OCI-LY7 (cell line): ENCODE measurements around the gene CKMT2. TPM values are rescaled to one million over a fixed set of nuclear protein-coding genes. Genes with fewer than 3 reads are reported as not detected.

Experiments used
- BruUV-seq: library from RNA; stranded (reverse); fragments of 400-500 nt; replicated peaks from 2 replicates; lab custom pipeline; 2021; lab: Mats Ljungman, UMichigan
- CTCF ChIA-PET: fragments of 300-600 bp; sonication (Branson Sonifier 250); formaldehyde crosslinking; loops from one replicate; lab custom pipeline; 2022; ENCODE audit warnings: antibody characterized with exemption; ENCODE audit not compliant: unreplicated experiment; lab: Charles Lee
- POLR2A ChIA-PET: fragments of 300-600 bp; sonication (Branson Sonifier 250); formaldehyde crosslinking; loops from one replicate; lab custom pipeline; 2022; ENCODE audit warnings: antibody characterized with exemption; lab: Charles Lee
- DNase-seq: peaks from one replicate; pipeline ENCODE4 v3.0.0-alpha.2; 2015; ENCODE audit warnings: low spot score
- H2AFZ ChIP-seq: fragments of 200-600 bp; sonication (generic), shearing (Covaris generic); 2 replicates; pipeline ENCODE4 v1.6.1; 2014; ENCODE audit warnings: mild to moderate bottlenecking, antibody characterized with exemption, low read length, moderate library complexity
- H3K27ac ChIP-seq: fragments of 200-600 bp; sonication (generic); 2 replicates; pipeline ENCODE4 v1.5.1; 2014; ENCODE audit warnings: mixed run types, low read depth, mild to moderate bottlenecking, moderate library complexity, low read length, inconsistent platforms; ENCODE audit not compliant: poor library complexity, severe bottlenecking
- H3K36me3 ChIP-seq: fragments of 200-600 bp; sonication (generic); 2 replicates; pipeline ENCODE4 v1.6.1; 2014; ENCODE audit warnings: mild to moderate bottlenecking, antibody characterized with exemption, low read length, moderate library complexity, mixed read lengths; ENCODE audit not compliant: insufficient read depth
- H3K4me1 ChIP-seq: fragments of 200-600 bp; sonication (generic); 2 replicates; pipeline ENCODE4 v1.5.1; 2014; ENCODE audit warnings: mild to moderate bottlenecking, low read length; ENCODE audit not compliant: insufficient read depth, poor library complexity, severe bottlenecking
- H3K4me2 ChIP-seq: fragments of 200-600 bp; sonication (generic); 2 replicates; pipeline ENCODE4 v1.6.1; 2014; ENCODE audit warnings: mild to moderate bottlenecking, low read length
- H3K4me3 ChIP-seq: fragments of 200-600 bp; sonication (generic); 2 replicates; pipeline ENCODE4 v1.5.1; 2014; ENCODE audit warnings: mild to moderate bottlenecking, low read depth, low read length; ENCODE audit not compliant: poor library complexity, severe bottlenecking
- H3K79me2 ChIP-seq: fragments of 200-600 bp; sonication (generic); 2 replicates; pipeline ENCODE4 v1.6.1; 2016; ENCODE audit warnings: low read depth, mild to moderate bottlenecking, low read length, moderate library complexity, mixed read lengths; ENCODE audit not compliant: insufficient read depth
- H3K9me2 ChIP-seq: fragments of 200-600 bp; sonication (generic); 2 replicates; pipeline ENCODE4 v1.6.1; 2016; ENCODE audit warnings: mild to moderate bottlenecking, low read length, mixed read lengths; ENCODE audit not compliant: insufficient read depth
- H3K9me3 ChIP-seq: fragments of 200-600 bp; sonication (generic); 2 replicates; pipeline ENCODE4 v1.6.1; 2014; ENCODE audit warnings: mild to moderate bottlenecking, mixed run types, low read length, mixed read lengths
- H4K20me1 ChIP-seq: fragments of 200-600 bp; sonication (generic); 2 replicates; pipeline ENCODE4 v1.6.1; 2014; ENCODE audit warnings: mild to moderate bottlenecking, antibody characterized with exemption, low read length, moderate library complexity, mixed read lengths; ENCODE audit not compliant: insufficient read depth
- CTCF ChIP-seq: fragments of 200-600 bp; sonication (generic); conservative IDR thresholded peaks from 2 replicates; pipeline ENCODE4 v1.5.1; 2014; ENCODE audit warnings: mild to moderate bottlenecking, antibody characterized with exemption, low read length, moderate library complexity, mixed read lengths
- EZH2phosphoT487 ChIP-seq: fragments of 200-600 bp; sonication (generic); IDR thresholded peaks from 2 replicates; pipeline ENCODE4 v1.6.1; 2018; ENCODE audit warnings: low read depth, borderline replicate concordance, mild to moderate bottlenecking, mixed run types, antibody characterized with exemption, low read length, moderate library complexity, mixed read lengths
- intact Hi-C: fragments of 100-400 bp; cut with micrococcal nuclease; formaldehyde crosslinking; loops from one replicate; pipeline ENCODE4 v1.10.0; 2022; ENCODE audit not compliant: unreplicated experiment
- total RNA-seq, 2 experiments: library from RNA; depleted of rRNA in 1 of 2; stranded (reverse); fragments of >200 nt in 1 of 2; shearing (Covaris generic) in 1 of 2; gene quantifications; 2 replicates each; pipeline ENCODE4 v1.2.3, GENCODE V29; 2014 to 2022

Gene CKMT2
- total RNA-seq, 2 experiments from 2014 or later = not detected

GRCh38 chr5:81213070-81213469 is 20.1 kb upstream of the CKMT2 start:
- Histone ChIP-seq H3K4me3 (no peak overlapping the region), H3K79me2 (no peaks in the 10 kb centered on the region), H3K4me2 (no peak overlapping the region), H2AFZ (no peak overlapping the region), H3K9me2 (no peaks in the 10 kb centered on the region), H3K27ac (no peak overlapping the region), H3K36me3 (no peaks in the 10 kb centered on the region), H3K9me3 (no peaks in the 10 kb centered on the region), H3K4me1 (no peaks in the 10 kb centered on the region), H4K20me1 (no peaks in the 10 kb centered on the region)
- no TSS peak for BruUV-seq
- ChIA-PET POLR2A (interaction anchor here (0.7 kb wide), 1 partner anchor 36 kb away, joined by 3 read pairs; no protein-coding TSS in a partner anchor), CTCF (no interaction called here)
- no peak for DNase-seq
- TF ChIP-seq EZH2phosphoT487 (no peak), CTCF (no peak)
- intact Hi-C loops = no loop called here

DNA sequence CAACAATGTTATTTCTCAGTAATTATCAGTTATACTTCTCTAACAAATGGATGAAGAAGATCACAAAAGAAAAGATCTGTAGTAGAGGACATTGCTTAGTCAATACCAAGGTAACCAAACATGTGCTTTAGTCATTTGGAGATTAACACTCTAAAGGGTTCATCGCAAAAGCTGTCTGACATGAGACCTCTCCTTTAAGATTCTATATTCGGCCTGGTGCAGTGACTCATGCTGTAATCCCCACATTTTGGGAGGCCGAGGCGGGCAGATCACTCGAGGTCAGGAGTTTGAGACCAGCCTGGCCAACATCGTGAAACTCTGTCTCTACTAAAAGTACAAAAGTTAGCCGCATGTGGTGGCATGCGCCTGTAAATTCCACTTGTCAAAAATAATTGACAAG is 18.3 kb upstream of the CKMT2 start:
- H3K27ac ChIP-seq = no peak overlapping the region
- no TSS peak for BruUV-seq
- no peak overlapping the region for H2AFZ ChIP-seq
- intact Hi-C loops = no loop called here
- H3K9me3 ChIP-seq = no peaks in the 10 kb centered on the region
- no peaks in the 10 kb centered on the region for H4K20me1 ChIP-seq
- ChIA-PET CTCF (no interaction called here), POLR2A (no interaction called here)
- no peak for TF ChIP-seq CTCF
- no peak for TF ChIP-seq EZH2phosphoT487
- no peaks in the 10 kb centered on the region for H3K79me2 ChIP-seq
- H3K4me2 ChIP-seq = no peak overlapping the region
- no peaks in the 10 kb centered on the region for H3K4me1 ChIP-seq
- DNase-seq = no peak
- no peaks in the 10 kb centered on the region for H3K36me3 ChIP-seq
- H3K4me3 ChIP-seq = no peak overlapping the region
- no peaks in the 10 kb centered on the region for H3K9me2 ChIP-seq

- POLR2A ChIA-PET = no interaction called here
- BruUV-seq = no TSS peak
- H3K4me2 ChIP-seq = no peak overlapping the region
Observed at GRCh38 chr5:81216152-81216551, 17.0 kb upstream of the CKMT2 start.

More at GRCh38 chr5:81216152-81216551, 17.0 kb upstream of the CKMT2 start:
- no peak for DNase-seq
- H3K27ac ChIP-seq = no peak overlapping the region
- H3K9me2 ChIP-seq = no peaks in the 10 kb centered on the region
- no peaks in the 10 kb centered on the region for H4K20me1 ChIP-seq
- no peaks in the 10 kb centered on the region for H3K36me3 ChIP-seq
- H3K4me1 ChIP-seq = no peaks in the 10 kb centered on the region
- no peak overlapping the region for H2AFZ ChIP-seq
- intact Hi-C loops = no loop called here
- no peak for TF ChIP-seq CTCF
- TF ChIP-seq EZH2phosphoT487 = no peak
- H3K4me3 ChIP-seq = no peak overlapping the region
- CTCF ChIA-PET = no interaction called here
- H3K9me3 ChIP-seq = no peaks in the 10 kb centered on the region
- no peaks in the 10 kb centered on the region for H3K79me2 ChIP-seq
